PFSK-1 (cell line): ENCODE data around the gene LOXL4.

Experiments
- POLR2AphosphoS5 ChIP-seq: IDR thresholded peaks from 2 replicates; pipeline ENCODE4 v1.6.1; 2012; ENCODE audit warnings: low read depth, mild to moderate bottlenecking, control low read depth, low read length, moderate library complexity
- REST ChIP-seq, 2 experiments: IDR thresholded peaks; 2 replicates each; pipeline versions ENCODE4 v1.6.1 to v1.8.0; 2011 to 2012; ENCODE audit warnings: low read depth in 2 of 2, low read length in 2 of 2, control low read depth in 1 of 2, inconsistent platforms in 1 of 2, mild to moderate bottlenecking in 1 of 2, moderate library complexity in 1 of 2; ENCODE audit not compliant: insufficient read depth in 1 of 2
- TAF1 ChIP-seq: IDR thresholded peaks from 2 replicates; pipeline ENCODE4 v1.6.1; 2012; ENCODE audit warnings: low read length, control low read depth, borderline replicate concordance; ENCODE audit not compliant: insufficient read depth

- TF ChIP-seq TAF1 = no peak
- no peak for TF ChIP-seq POLR2AphosphoS5
- no peak for TF ChIP-seq REST (IDR thresholded peaks at IDR 0.05; ENCODE audit: insufficient read depth in 1 of 2, low read depth in 2 of 2, low read length in 2 of 2)
These were observed 32.1 kb downstream of the LOXL4 start for GRCh38 chr10:98235846-98236245.
